Daoy (cell line): ENCODE data around the gene ANO4. TPM values are rescaled to one million over a fixed set of nuclear protein-coding genes. Genes with fewer than 3 reads are reported as not detected.

Experiments used
- DNase-seq: peaks from one replicate; pipeline ENCODE4 v3.0.0-alpha.2; 2015; ENCODE audit warnings: low read depth
- total RNA-seq: library from RNA; depleted of rRNA; stranded (reverse); fragments of >200 nt; shearing (Covaris generic); gene quantifications from 2 replicates; pipeline ENCODE4 v1.2.3, GENCODE V29; 2014

Gene ANO4
- total RNA-seq, 1 experiment from 2014 or later, result 3.4 TPM

- DNase-seq, result no peak
Observed at GRCh38 chr12:100808777-100809176, 14.2 kb downstream of the ANO4 start.

GRCh38 chr12:100820314-100820713 lies 25.7 kb downstream of the ANO4 start:
- no peak for DNase-seq

- DNase-seq, result peak; percentile 65
Observed at GRCh38 chr12:100823963-100824362, 29.4 kb downstream of the ANO4 start.

- no peak for DNase-seq
Observed at GRCh38 chr12:100824476-100824875, 29.9 kb downstream of the ANO4 start.

GRCh38 chr12:100826323-100826722 lies 31.7 kb downstream of the ANO4 start:
- DNase-seq, result peak; percentile 64

- DNase-seq, result peak; percentile 48
Observed at GRCh38 chr12:100827901-100828520, 33.4 kb downstream of the ANO4 start.

GRCh38 chr12:100830003-100830795 lies 35.6 kb downstream of the ANO4 start:
- no peak for DNase-seq

- DNase-seq, result no peak
Observed at GRCh38 chr12:100833282-100833681, 38.7 kb downstream of the ANO4 start.

- DNase-seq, result no peak
Observed at GRCh38 chr12:100840748-100841147, 46.2 kb downstream of the ANO4 start.

- no peak for DNase-seq
Observed at GRCh38 chr12:100842156-100842555, 47.6 kb downstream of the ANO4 start.

GRCh38 chr12:100843061-100843460 lies 48.5 kb downstream of the ANO4 start:
- DNase-seq, result no peak

GRCh38 chr12:100845095-100845494 lies 50.5 kb downstream of the ANO4 start:
- peak; percentile 34 for DNase-seq

- DNase-seq, result no peak
Observed at GRCh38 chr12:100851637-100852036, 57.1 kb downstream of the ANO4 start.

GRCh38 chr12:100857418-100857817 lies 62.8 kb downstream of the ANO4 start:
- peak; percentile 23 for DNase-seq

- DNase-seq, result peak; percentile 11
Observed at GRCh38 chr12:100857971-100858370, 63.4 kb downstream of the ANO4 start.

GRCh38 chr12:100858656-100859055 lies 64.1 kb downstream of the ANO4 start:
- DNase-seq, result peak; percentile 28

GRCh38 chr12:100859063-100859627 lies 64.6 kb downstream of the ANO4 start:
- DNase-seq, result no peak

- no peak for DNase-seq
Observed at GRCh38 chr12:100860611-100861010, 66.0 kb downstream of the ANO4 start.

GRCh38 chr12:100862676-100863075 lies 68.1 kb downstream of the ANO4 start:
- peak; percentile 9 for DNase-seq

- no peak for DNase-seq
Observed at GRCh38 chr12:100864366-100864765, 69.8 kb downstream of the ANO4 start.

GRCh38 chr12:100867639-100868393 lies 73.2 kb downstream of the ANO4 start:
- DNase-seq, result peak; percentile 34

- peak; percentile 83 for DNase-seq
Observed at GRCh38 chr12:100868487-100868886, 73.9 kb downstream of the ANO4 start.
